ENCODE results near the gene TGM4. TPM values are rescaled to one million over a fixed set of nuclear protein-coding genes. Genes with fewer than 3 reads are reported as not detected.

TGM4 gene
- total RNA-seq, 1 donor from 2014 or later = not detected

GRCh38 chr3:44918581-44918980 is 44.2 kb downstream of the TGM4 start:
- TF ChIP-seq CTCF (IDR thresholded peaks at IDR 0.05; ENCODE audit: insufficient read depth, low read length, poor library complexity, severe bottlenecking) = no peak
- H3K27me3 ChIP-seq (ENCODE audit: control insufficient read depth, insufficient read depth, low read length) = no peaks in the 10 kb centered on the region
- no peaks in the 10 kb centered on the region for H3K36me3 ChIP-seq (ENCODE audit: control insufficient read depth, insufficient read depth, low read length)
- no peak for DNase-seq (ENCODE audit: low read depth)
- H3K4me3 ChIP-seq (ENCODE audit: low read depth, low read length) = no peak overlapping the region

DNA sequence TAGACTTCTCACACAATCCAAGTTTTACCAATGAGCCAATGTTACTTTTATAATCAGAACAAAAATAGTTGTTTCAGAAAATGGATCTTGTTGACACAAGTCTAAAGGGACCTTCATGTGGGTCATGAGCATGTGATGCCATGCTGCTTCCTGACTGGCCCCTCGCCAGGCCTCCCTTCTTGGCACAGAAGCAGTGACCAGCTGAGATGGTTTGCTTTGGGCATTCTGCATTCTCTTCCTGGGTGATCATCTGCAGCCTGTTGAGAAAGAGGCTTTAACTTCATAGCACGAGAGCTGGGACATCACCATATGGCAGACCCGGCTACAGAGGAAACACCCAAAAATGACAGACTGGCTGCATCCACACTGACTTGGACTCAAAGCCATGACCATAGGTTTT is 45.7 kb downstream of the TGM4 start:
- TF ChIP-seq CTCF (IDR thresholded peaks at IDR 0.05; ENCODE audit: insufficient read depth, low read length, poor library complexity, severe bottlenecking) = no peak
- H3K36me3 ChIP-seq (ENCODE audit: control insufficient read depth, insufficient read depth, low read length) = no peaks in the 10 kb centered on the region
- no peak for DNase-seq (ENCODE audit: low read depth)
- no peak overlapping the region for H3K4me3 ChIP-seq (ENCODE audit: low read depth, low read length)
- no peaks in the 10 kb centered on the region for H3K27me3 ChIP-seq (ENCODE audit: control insufficient read depth, insufficient read depth, low read length)

GRCh38 chr3:44923632-44924456 is 49.4 kb downstream of the TGM4 start:
- TF ChIP-seq CTCF (IDR thresholded peaks at IDR 0.05; ENCODE audit: insufficient read depth, low read length, poor library complexity, severe bottlenecking) = no peak
- H3K4me3 ChIP-seq (ENCODE audit: low read depth, low read length) = no peak overlapping the region
- H3K36me3 ChIP-seq (ENCODE audit: control insufficient read depth, insufficient read depth, low read length) = no peaks in the 10 kb centered on the region
- no peaks in the 10 kb centered on the region for H3K27me3 ChIP-seq (ENCODE audit: control insufficient read depth, insufficient read depth, low read length)
- DNase-seq (ENCODE audit: low read depth) = no peak

- Histone ChIP-seq H3K36me3 (ENCODE audit: control insufficient read depth, insufficient read depth, low read length) (no peaks in the 10 kb centered on the region), H3K4me3 (ENCODE audit: low read depth, low read length) (no peak overlapping the region), H3K27me3 (ENCODE audit: control insufficient read depth, insufficient read depth, low read length) (no peaks in the 10 kb centered on the region)
- TF ChIP-seq CTCF (IDR thresholded peaks at IDR 0.05; ENCODE audit: insufficient read depth, low read length, poor library complexity, severe bottlenecking) = no peak
- no peak for DNase-seq (ENCODE audit: low read depth)
These were observed 50.2 kb downstream of the TGM4 start for GRCh38 chr3:44924457-44925084.

GRCh38 chr3:44926172-44926571 is 51.8 kb downstream of the TGM4 start:
- no peak for TF ChIP-seq CTCF (IDR thresholded peaks at IDR 0.05; ENCODE audit: insufficient read depth, low read length, poor library complexity, severe bottlenecking)
- Histone ChIP-seq H3K36me3 (ENCODE audit: control insufficient read depth, insufficient read depth, low read length) (no peaks in the 10 kb centered on the region), H3K4me3 (ENCODE audit: low read depth, low read length) (no peak overlapping the region), H3K27me3 (ENCODE audit: control insufficient read depth, insufficient read depth, low read length) (no peaks in the 10 kb centered on the region)
- no peak for DNase-seq (ENCODE audit: low read depth)

All from kidney epithelial cell (primary cell).